K562 (cell line): ENCODE data around the gene ACAP3. TPM values are rescaled to one million over a fixed set of nuclear protein-coding genes. Genes with fewer than 3 reads are reported as not detected.

ENCODE experiments used
- ATAC-seq: fragments of 200-7000 bp; cut with Tn5 transposase; 3 replicates; pipeline ENCODE4 v1.9.1; 2020; ENCODE audit warnings: moderate library complexity
- BruUV-seq: library from RNA; stranded (reverse); fragments of 400-500 nt; replicated peaks from 2 replicates; lab custom pipeline; 2021; lab: Mats Ljungman, UMichigan
- CTCF ChIA-PET: fragments of 300-600 bp; formaldehyde crosslinking; extraction: SDS; loops from one replicate; lab custom pipeline; 2021; ENCODE audit warnings: low intra/inter-chr PET ratio; lab: Yijun Ruan, JAX
- POLR2A ChIA-PET: fragments of 300-600, 350-650 bp; sonication (Branson Sonifier 250); formaldehyde crosslinking; extraction: SDS; loops from one replicate; lab custom pipeline; 2021; ENCODE audit warnings: antibody characterized with exemption, inconsistent platforms; lab: Yijun Ruan, JAX
- DNase-seq, 4 experiments: peaks; one replicate each; pipeline versions ENCODE4 v3.0.0 to v3.0.0-alpha.2; 2011 to 2018; ENCODE audit warnings: low spot score in 3 of 4, mixed read lengths in 3 of 4; ENCODE audit errors: extremely low read depth in 1 of 4
- FAIRE-seq: peaks from 2 replicates; lab custom pipeline; 2011; peaks lifted over from hg19 to GRCh38; lab: Jason Lieb, UNC
- H2AFZ ChIP-seq: 2 replicates; pipeline ENCODE4 v1.6.0; 2011; ENCODE audit warnings: low read depth, low read length, control low read depth, inconsistent platforms
- H3K27ac ChIP-seq: fragments of 200-600 bp; 3 replicates; pipeline ENCODE4 v1.8.0; 2011; ENCODE audit warnings: low read depth, mild to moderate bottlenecking, control low read depth, inconsistent platforms, low read length, moderate library complexity, mixed read lengths; ENCODE audit errors: extremely low read depth
- H3K27me3 ChIP-seq, 2 experiments: fragments of 300-600 bp in 1 of 2; 2 replicates in 1 of 2; 3 replicates in 1 of 2; pipeline versions ENCODE4 v1.6.0 to v1.8.0; 2011; ENCODE audit warnings: inconsistent platforms in 2 of 2, low read length in 2 of 2, mild to moderate bottlenecking in 1 of 2, mixed read lengths in 1 of 2, moderate library complexity in 1 of 2; ENCODE audit not compliant: control insufficient read depth in 2 of 2, insufficient read depth in 2 of 2
- H3K36me3 ChIP-seq: fragments of 300-600 bp; 3 replicates; pipeline ENCODE4 v1.8.0; 2011; ENCODE audit warnings: mild to moderate bottlenecking, low read length, inconsistent platforms; ENCODE audit not compliant: control insufficient read depth, insufficient read depth
- H3K4me1 ChIP-seq, 2 experiments: fragments of 200-600 bp in 1 of 2; replicated peaks in 1 of 2; 2 replicates in 1 of 2; 3 replicates in 1 of 2; pipeline versions ENCODE4 v1.5.1 to v1.8.0; 2011; ENCODE audit warnings: inconsistent platforms in 2 of 2, low read length in 2 of 2, mild to moderate bottlenecking in 1 of 2, mixed read lengths in 1 of 2, moderate library complexity in 1 of 2; ENCODE audit not compliant: control insufficient read depth in 2 of 2, insufficient read depth in 2 of 2
- H3K4me2 ChIP-seq: 2 replicates; pipeline ENCODE4 v1.6.1; 2011; ENCODE audit warnings: low read length, control low read depth, inconsistent platforms, mixed read lengths; ENCODE audit not compliant: insufficient read depth
- H3K4me3 ChIP-seq: fragments of 200-600 bp; sonication (generic), shearing (Covaris generic); 2 replicates; pipeline ENCODE4 v1.5.1; 2016; ENCODE audit warnings: control low read depth, inconsistent platforms
- H3K79me2 ChIP-seq: fragments of 200-600 bp; 3 replicates; pipeline ENCODE4 v1.8.0; 2011; ENCODE audit warnings: low read length, inconsistent platforms; ENCODE audit not compliant: control insufficient read depth, insufficient read depth
- H3K9ac ChIP-seq, 2 experiments: 2 replicates each; pipeline versions ENCODE4 v1.6.0 to v1.6.1; 2011; ENCODE audit warnings: low read depth in 2 of 2, low read length in 2 of 2, control low read depth in 1 of 2, inconsistent platforms in 1 of 2, mild to moderate bottlenecking in 1 of 2, mixed read lengths in 1 of 2; ENCODE audit not compliant: insufficient read depth in 1 of 2
- H3K9me1 ChIP-seq: one replicate; pipeline ENCODE4 v1.6.0; 2011; ENCODE audit warnings: inconsistent platforms, mild to moderate bottlenecking, low read length, moderate library complexity; ENCODE audit not compliant: control insufficient read depth, insufficient read depth
- H3K9me3 ChIP-seq: replicated peaks from 2 replicates; pipeline ENCODE4 v1.5.1; 2011; ENCODE audit warnings: low read depth, low read length, inconsistent platforms; ENCODE audit not compliant: control insufficient read depth, insufficient read depth
- H4K20me1 ChIP-seq: replicated peaks from 2 replicates; pipeline ENCODE4 v1.6.1; 2011; ENCODE audit warnings: low read length, inconsistent platforms, mixed read lengths; ENCODE audit not compliant: control insufficient read depth, insufficient read depth
- BRF2 ChIP-seq: IDR thresholded peaks from 3 replicates; pipeline ENCODE4 v1.6.1; 2011; ENCODE audit warnings: borderline replicate concordance, mild to moderate bottlenecking; ENCODE audit not compliant: insufficient read length, insufficient read depth
- C11orf30 ChIP-seq: fragments of 450-650 bp; IDR thresholded peaks from 2 replicates; pipeline ENCODE4 v1.6.1; 2016; ENCODE audit warnings: low read depth, mild to moderate bottlenecking
- CBX1 ChIP-seq: sonication (generic); IDR thresholded peaks from 2 replicates; pipeline ENCODE4 v1.6.1; 2016; ENCODE audit warnings: antibody characterized with exemption, low read depth, mild to moderate bottlenecking
- MBD1 ChIP-seq: fragments of 250-450 bp; sonication (Bioruptor Pico); IDR thresholded peaks from 2 replicates; pipeline ENCODE4 v1.8.0; 2022; ENCODE audit warnings: inconsistent platforms
- RBFOX2 ChIP-seq: fragments of 200-400 bp; formaldehyde crosslinking; IDR thresholded peaks from 2 replicates; pipeline ENCODE4 v1.6.1; 2017; ENCODE audit warnings: low read depth, mild to moderate bottlenecking, low read length, moderate library complexity
- WGBS: fragments of 100-300 bp; shearing (Covaris generic); methylation state at CpG from one replicate; pipeline ENCODE4 v1.1.6; 2016; ENCODE audit warnings: low coverage, mixed read lengths; ENCODE audit not compliant: insufficient coverage; ENCODE audit errors: missing lambda C conversion rate; 5-methylcytosine and 5-hydroxymethylcytosine counted together
- in situ Hi-C: fragments of 300-500 bp; cut with MboI; formaldehyde crosslinking; loops from 4 replicates; pipeline ENCODE4 v1.15.0; 2018; ENCODE audit warnings: inconsistent platforms, mixed read lengths
- intact Hi-C: fragments of 100-400 bp; cut with micrococcal nuclease; formaldehyde crosslinking; loops from 2 replicates; pipeline ENCODE4 v1.14.2; 2022
- polyA plus RNA-seq, 8 experiments: library from polyadenylated mRNA; depleted of rRNA in 4 of 8; stranded (reverse) in 5 of 8; unstranded in 3 of 8; fragments of >200 nt; fragmentation: Nextera tagmentation in 2 of 8; fragmentation: Illumina TruSeq in 1 of 8; extraction: Ambion mirVana in 2 of 8; extraction: Trizol in 1 of 8; gene quantifications; 2 replicates each; pipeline versions ENCODE4 v1.2.1 to v1.2.3, GENCODE V29; 2011 to 2014; ENCODE audit warnings: inconsistent platforms in 1 of 8, missing spikeins in 1 of 8
- total RNA-seq, 7 experiments: library from RNA; depleted of rRNA in 6 of 7; stranded (reverse); fragments of >200 nt in 6 of 7; fragmentation: Illumina TruSeq in 2 of 7; extraction: Trizol in 2 of 7; gene quantifications; 2 replicates each; pipeline versions ENCODE4 v1.2.1 to v1.2.3, GENCODE V29; 2011 to 2021; ENCODE audit warnings: low replicate concordance in 1 of 7

ACAP3 gene
- total and polyA plus RNA-seq, 9 of the 15 experiments (the other 6 are each of a cell fraction or from before 2014, with no cell fraction given), result 0.01 to 49.0 (median 12.0) TPM

GRCh38 chr1:1243807-1244191 is 63.9 kb downstream of the ACAP3 start:
- CTCF ChIA-PET, result no interaction called here
- TF ChIP-seq BRF2 (no peak), RBFOX2 (peak; percentile 28; the same call in 1 of the 2 replicates), MBD1 (no peak), CBX1 (no peak), C11orf30 (no peak)
- TF ChIP-seq, all 486 proteins: peak for 1
- WGBS, result 57% methylated on average over 7 of the region's 23 CpGs
- no peaks in the 10 kb centered on the region for H3K36me3 ChIP-seq
- peak; percentile 10 for ATAC-seq
- no peak for DNase-seq
- no peaks in the 10 kb centered on the region for H3K9me3 ChIP-seq
- no peak overlapping the region for H3K4me3 ChIP-seq
- H3K79me2 ChIP-seq, result no peaks in the 10 kb centered on the region
- POLR2A ChIA-PET, result interaction anchor here (0.5 to 1.6 kb wide), 4 partner anchors 12 to 280 kb away, joined by 3 to 4 read pairs (median 3); no protein-coding TSS in a partner anchor
- no peak overlapping the region for H3K27ac ChIP-seq
- BruUV-seq, result no TSS peak
- no peaks in the 10 kb centered on the region for H3K9me1 ChIP-seq
- FAIRE-seq, result no peak
- no peak overlapping the region for H2AFZ ChIP-seq
- intact Hi-C loops, result no loop called here
- peaks cover 0 to 85% of the 10 kb centered on the region in 2 experiments; a peak in 3 of 5 replicates for H3K4me1 ChIP-seq
- in situ Hi-C loops, result no loop called here
- no peak overlapping the region for H3K4me2 ChIP-seq
- no peak overlapping the region; a peak in 1 of 4 replicates for H3K9ac ChIP-seq
- H3K27me3 ChIP-seq, result no peaks in the 10 kb centered on the region
- no peaks in the 10 kb centered on the region for H4K20me1 ChIP-seq
